ENCODE data around the gene LRRC74B.
"Not testable (repeated sequence)": the region's sequence is repeated elsewhere in the genome, so short reads cannot be mapped to it uniquely, and the experiment has no call there.

The LRRC74B gene

GRCh38 chr22:21077884-21078508 lies 32.2 kb downstream of the LRRC74B start:
- DNase-seq, result no peak

- no peak for DNase-seq
Measured at GRCh38 chr22:21078916-21079315, 33.2 kb downstream of the LRRC74B start.

- no peak for DNase-seq
Measured at GRCh38 chr22:21079493-21079892, 33.7 kb downstream of the LRRC74B start.

- DNase-seq, result no peak
Measured at GRCh38 chr22:21080435-21081137, 34.8 kb downstream of the LRRC74B start.

- DNase-seq, result no peak
Measured at GRCh38 chr22:21082248-21082647, 36.5 kb downstream of the LRRC74B start.

- no peak for DNase-seq
Measured at GRCh38 chr22:21087119-21087518, 41.4 kb downstream of the LRRC74B start.

- DNase-seq, result not testable (repeated sequence)
Measured at GRCh38 chr22:21087926-21088325, 42.2 kb downstream of the LRRC74B start.

GRCh38 chr22:21091220-21091619 lies 45.5 kb downstream of the LRRC74B start:
- DNase-seq, result not testable (repeated sequence)

- DNase-seq, result no peak
Measured at GRCh38 chr22:21092797-21093554, 47.2 kb downstream of the LRRC74B start.

- not testable (repeated sequence) for DNase-seq
Measured at GRCh38 chr22:21093555-21094137, 47.9 kb downstream of the LRRC74B start.

- no peak for DNase-seq
Measured at GRCh38 chr22:21094911-21095772, 49.4 kb downstream of the LRRC74B start.

GRCh38 chr22:21095773-21096107 lies 50.0 kb downstream of the LRRC74B start:
- no peak for DNase-seq

- DNase-seq, result not testable (repeated sequence)
Measured at GRCh38 chr22:21096878-21097277, 51.1 kb downstream of the LRRC74B start.

GRCh38 chr22:21098099-21098671 lies 52.4 kb downstream of the LRRC74B start:
- DNase-seq, result no peak

- DNase-seq, result no peak
Measured at GRCh38 chr22:21099578-21099977, 53.8 kb downstream of the LRRC74B start.

GRCh38 chr22:21100149-21101032 lies 54.6 kb downstream of the LRRC74B start:
- no peak for DNase-seq

- DNase-seq, result no peak
Measured at GRCh38 chr22:21101877-21102638, 56.3 kb downstream of the LRRC74B start.

GRCh38 chr22:21102659-21103267 lies 57.0 kb downstream of the LRRC74B start:
- DNase-seq, result peak; percentile 7

- DNase-seq, result no peak
Measured at GRCh38 chr22:21103633-21104032, 57.9 kb downstream of the LRRC74B start.

GRCh38 chr22:21104126-21104691 lies 58.5 kb downstream of the LRRC74B start:
- no peak for DNase-seq
